GM18520 (cell line): ENCODE results near the gene FBXL22.
"Not testable (repeated sequence)": the region's sequence is repeated elsewhere in the genome, so short reads cannot be mapped to it uniquely, and the experiment has no call there.

Experiments
- ATAC-seq: cut with Tn5 transposase; IDR thresholded peaks from one replicate; pipeline ENCODE4 v1.9.1; 2021; ENCODE audit not compliant: unreplicated experiment

Gene FBXL22

GRCh38 chr15:63611177-63611576, 14.0 kb downstream of the FBXL22 start:
- ATAC-seq, result no peak

GRCh38 chr15:63612300-63612699, 15.1 kb downstream of the FBXL22 start:
- ATAC-seq, result no peak

- ATAC-seq, result no peak
Observed at GRCh38 chr15:63615935-63616334, 18.7 kb downstream of the FBXL22 start.

- ATAC-seq, result not testable (repeated sequence)
Observed at GRCh38 chr15:63617147-63617546, 20.0 kb downstream of the FBXL22 start.

- not testable (repeated sequence) for ATAC-seq
Observed at GRCh38 chr15:63617627-63618026, 20.4 kb downstream of the FBXL22 start.

- not testable (repeated sequence) for ATAC-seq
Observed at GRCh38 chr15:63620760-63621159, 23.6 kb downstream of the FBXL22 start.

GRCh38 chr15:63623232-63623969, 26.2 kb downstream of the FBXL22 start:
- ATAC-seq, result no peak

GRCh38 chr15:63626955-63627354, 29.8 kb downstream of the FBXL22 start:
- ATAC-seq, result no peak

- ATAC-seq, result no peak
Observed at GRCh38 chr15:63628123-63628822, 31.1 kb downstream of the FBXL22 start.

- ATAC-seq, result no peak
Observed at GRCh38 chr15:63630036-63630751, 33.0 kb downstream of the FBXL22 start.

GRCh38 chr15:63633312-63633711, 36.1 kb downstream of the FBXL22 start:
- ATAC-seq, result no peak

- ATAC-seq, result no peak
Observed at GRCh38 chr15:63634154-63634553, 37.0 kb downstream of the FBXL22 start.

- ATAC-seq, result no peak
Observed at GRCh38 chr15:63636518-63637061, 39.4 kb downstream of the FBXL22 start.

GRCh38 chr15:63638839-63639238, 41.7 kb downstream of the FBXL22 start:
- ATAC-seq, result no peak

- ATAC-seq, result no peak
Observed at GRCh38 chr15:63640146-63640545, 43.0 kb downstream of the FBXL22 start.
